Measurements from ENCODE around the gene SPATA32. TPM values are rescaled to one million over a fixed set of nuclear protein-coding genes. Genes with fewer than 3 reads are reported as not detected.

Gene SPATA32
- polyA plus RNA-seq, 1 donor: 0.11 TPM

- no peak for DNase-seq (ENCODE audit: low read depth)
Observed at GRCh38 chr17:45229681-45230409, 32.0 kb downstream of the SPATA32 start.

- peak; percentile 28 for DNase-seq (ENCODE audit: low read depth)
Observed at GRCh38 chr17:45228763-45229539, 32.9 kb downstream of the SPATA32 start.

- DNase-seq (ENCODE audit: low read depth): no peak
Observed at GRCh38 chr17:45227926-45228762, 33.8 kb downstream of the SPATA32 start.

- DNase-seq (ENCODE audit: low read depth): no peak
Observed at GRCh38 chr17:45227101-45227925, 34.6 kb downstream of the SPATA32 start.

- DNase-seq (ENCODE audit: low read depth): no peak
Observed at GRCh38 chr17:45226576-45226975, 35.3 kb downstream of the SPATA32 start.

GRCh38 chr17:45225964-45226530, 35.8 kb downstream of the SPATA32 start:
- DNase-seq (ENCODE audit: low read depth): no peak

GRCh38 chr17:45225051-45225700, 36.7 kb downstream of the SPATA32 start:
- DNase-seq (ENCODE audit: low read depth): no peak

- DNase-seq (ENCODE audit: low read depth): no peak
Observed at GRCh38 chr17:45224671-45225050, 37.2 kb downstream of the SPATA32 start.

GRCh38 chr17:45223539-45224528, 38.1 kb downstream of the SPATA32 start:
- DNase-seq (ENCODE audit: low read depth): no peak

GRCh38 chr17:45222996-45223538, 38.8 kb downstream of the SPATA32 start:
- no peak for DNase-seq (ENCODE audit: low read depth)

- no peak for DNase-seq (ENCODE audit: low read depth)
Observed at GRCh38 chr17:45222289-45222995, 39.5 kb downstream of the SPATA32 start.

- DNase-seq (ENCODE audit: low read depth): no peak
Observed at GRCh38 chr17:45222014-45222288, 39.9 kb downstream of the SPATA32 start.

GRCh38 chr17:45221081-45222013, 40.5 kb downstream of the SPATA32 start, which contains the start of gene FMNL1:
Gene FMNL1 (plus strand): TSS chr17:45221885. CDS start chr17:45222125, 240 bp downstream.
- no peak for DNase-seq (ENCODE audit: low read depth)

- DNase-seq (ENCODE audit: low read depth): no peak
Observed at GRCh38 chr17:45220079-45220478, 41.8 kb downstream of the SPATA32 start.

GRCh38 chr17:45218895-45219661, 42.8 kb downstream of the SPATA32 start:
- peak; percentile 79 for DNase-seq (ENCODE audit: low read depth)

Data from forelimb muscle (tissue), 1 donor.